GM19455 (cell line): ENCODE measurements around the gene NACC1.

Experiments
- ATAC-seq: cut with Tn5 transposase; IDR thresholded peaks from one replicate; pipeline ENCODE4 v1.9.1; 2021; ENCODE audit not compliant: unreplicated experiment

NACC1 gene

GRCh38 chr19:13189600-13189999 lies 71.5 kb downstream of the NACC1 start:
- ATAC-seq, result no peak
